Naive B cell (primary cell): ENCODE results near the gene TCF4. TPM values are rescaled to one million over a fixed set of nuclear protein-coding genes. Genes with fewer than 3 reads are reported as not detected.

Experiments
- ATAC-seq, 2 donors: fragments of 150-1000 bp; cut with Tn5 transposase; 2 replicates each; pipeline ENCODE4 v1.10.0; 2021; ENCODE audit warnings: low read depth in 2 of 2, mild to moderate bottlenecking in 2 of 2, moderate library complexity in 2 of 2
- DNase-seq: peaks from one replicate; pipeline ENCODE4 v3.0.0; 2022
- H3K27ac Mint-ChIP-seq, 6 donors: one replicate each; pipeline ENCODE4 v1.8.0; 2020 to 2022; ENCODE audit warnings: mild to moderate bottlenecking in 6 of 6, mixed read lengths in 6 of 6, moderate library complexity in 5 of 6, inconsistent platforms in 2 of 6
- H3K27me3 Mint-ChIP-seq, 3 donors: one replicate each; pipeline ENCODE4 v1.8.0; 2021 to 2022; ENCODE audit warnings: mixed read lengths in 3 of 3, mild to moderate bottlenecking in 1 of 3
- H3K36me3 Mint-ChIP-seq, 2 donors: one replicate each; pipeline ENCODE4 v1.8.0; 2020 to 2022; ENCODE audit warnings: mixed read lengths in 2 of 2, inconsistent platforms in 1 of 2, mild to moderate bottlenecking in 1 of 2
- H3K4me1 Mint-ChIP-seq, 3 donors: one replicate each; pipeline ENCODE4 v1.8.0; 2020 to 2022; ENCODE audit warnings: mixed read lengths in 3 of 3, inconsistent platforms in 1 of 3, mild to moderate bottlenecking in 1 of 3, moderate library complexity in 1 of 3
- H3K4me3 Mint-ChIP-seq, 8 donors: one replicate each; pipeline ENCODE4 v1.8.0; 2020 to 2022; ENCODE audit warnings: mild to moderate bottlenecking in 8 of 8, mixed read lengths in 8 of 8, moderate library complexity in 8 of 8, inconsistent platforms in 2 of 8
- H3K9me3 Mint-ChIP-seq, 7 donors: one replicate each; pipeline ENCODE4 v1.8.0; 2020 to 2022; ENCODE audit warnings: mixed read lengths in 7 of 7, mild to moderate bottlenecking in 5 of 7, inconsistent platforms in 2 of 7, moderate library complexity in 1 of 7
- polyA plus RNA-seq, 6 donors: library from polyadenylated mRNA; unstranded; fragments of 300-500 nt; fragmentation: Illumina TruSeq; gene quantifications; one replicate each; pipeline ENCODE4 v1.2.3, GENCODE V29; 2021; ENCODE audit warnings: low read depth in 6 of 6

The TCF4 gene
- polyA plus RNA-seq, 6 donors from 2014 or later = 199 to 274 (median 217) TPM

GRCh38 chr18:55337908-55338521 lies 250.0 kb downstream of the TCF4 start:
- Mint-ChIP-seq H3K36me3 (no peaks in the 10 kb centered on the region), H3K9me3 (no peaks in the 10 kb centered on the region), H3K27me3 (no peaks in the 10 kb centered on the region), H3K4me1 (peaks cover 22 to 29% (median 22%) of the 10 kb centered on the region in 3 donors), H3K27ac (peak overlapping the region; percentile 64 to 93 (median 90)), H3K4me3 (peak overlapping the region; percentile 63 to 92 (median 86))
- ATAC-seq (peak; percentile 86 to 87), DNase-seq (peak; percentile 46)

DNA sequence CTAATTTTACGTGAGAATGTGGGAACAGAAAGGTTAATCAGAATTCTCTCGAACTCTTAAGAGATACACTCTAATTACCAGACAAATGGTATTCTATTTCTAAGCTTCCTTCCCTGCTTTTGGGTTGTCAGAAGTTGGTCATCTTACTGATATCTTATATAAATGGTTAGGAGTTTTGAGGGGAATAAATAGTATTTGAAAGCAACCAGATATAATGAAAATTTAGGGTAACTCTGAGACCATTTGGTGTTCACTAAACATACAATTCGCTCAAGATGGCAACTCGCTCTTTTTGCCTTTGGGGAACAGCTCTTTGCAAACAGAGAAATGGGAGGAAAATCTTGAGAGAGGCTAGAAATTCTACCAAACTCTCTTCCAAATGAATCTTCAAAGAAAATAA lies 250.9 kb downstream of the TCF4 start:
- H3K27me3 Mint-ChIP-seq = no peaks in the 10 kb centered on the region

GRCh38 chr18:55336438-55337100 lies 251.4 kb downstream of the TCF4 start:
- no peaks in the 10 kb centered on the region for H3K36me3 Mint-ChIP-seq
- ATAC-seq (no peak), DNase-seq (no peak)
- H3K27me3 Mint-ChIP-seq = no peaks in the 10 kb centered on the region
- H3K4me1 Mint-ChIP-seq = peaks cover 22 to 29% (median 26%) of the 10 kb centered on the region in 3 donors
- H3K27ac Mint-ChIP-seq = peak overlapping the region in 1 of 6 donors; percentile 2
- H3K9me3 Mint-ChIP-seq = no peaks in the 10 kb centered on the region
- H3K4me3 Mint-ChIP-seq = no peak overlapping the region

More for the DNA sequence above, 250.9 kb downstream of the TCF4 start:
- no peaks in the 10 kb centered on the region for H3K9me3 Mint-ChIP-seq
- H3K27ac Mint-ChIP-seq = peak overlapping the region; percentile 22 to 93 (median 90)
- DNase-seq (no peak), ATAC-seq (no peak)
- H3K4me1 Mint-ChIP-seq = peaks cover 22 to 29% (median 22%) of the 10 kb centered on the region in 3 donors
- H3K36me3 Mint-ChIP-seq = no peaks in the 10 kb centered on the region
- peak overlapping the region in 3 of 8 donors; percentile 63 to 92 (median 92) for H3K4me3 Mint-ChIP-seq

GRCh38 chr18:55334875-55335274 lies 253.1 kb downstream of the TCF4 start:
- H3K9me3 Mint-ChIP-seq = no peaks in the 10 kb centered on the region
- H3K36me3 Mint-ChIP-seq = no peaks in the 10 kb centered on the region
- H3K4me1 Mint-ChIP-seq = peaks cover 20 to 35% (median 33%) of the 10 kb centered on the region in 3 donors
- H3K4me3 Mint-ChIP-seq = no peak overlapping the region
- H3K27ac Mint-ChIP-seq = no peak overlapping the region
- ATAC-seq (no peak), DNase-seq (no peak)
- no peaks in the 10 kb centered on the region for H3K27me3 Mint-ChIP-seq

- ATAC-seq (no peak), DNase-seq (no peak)
- Mint-ChIP-seq H3K4me3 (no peak overlapping the region), H3K27me3 (no peaks in the 10 kb centered on the region), H3K9me3 (no peaks in the 10 kb centered on the region), H3K4me1 (peaks cover 20 to 37% (median 33%) of the 10 kb centered on the region in 3 donors), H3K36me3 (no peaks in the 10 kb centered on the region), H3K27ac (no peak overlapping the region)
These were observed 256.7 kb downstream of the TCF4 start for GRCh38 chr18:55331301-55331700.

- Mint-ChIP-seq H3K4me1 (peaks cover 33 to 55% (median 53%) of the 10 kb centered on the region in 3 donors), H3K27ac (peak overlapping the region; percentile 56 to 89 (median 76)), H3K36me3 (no peaks in the 10 kb centered on the region)
These were observed 259.7 kb downstream of the TCF4 start for GRCh38 chr18:55328301-55328700.

DNA sequence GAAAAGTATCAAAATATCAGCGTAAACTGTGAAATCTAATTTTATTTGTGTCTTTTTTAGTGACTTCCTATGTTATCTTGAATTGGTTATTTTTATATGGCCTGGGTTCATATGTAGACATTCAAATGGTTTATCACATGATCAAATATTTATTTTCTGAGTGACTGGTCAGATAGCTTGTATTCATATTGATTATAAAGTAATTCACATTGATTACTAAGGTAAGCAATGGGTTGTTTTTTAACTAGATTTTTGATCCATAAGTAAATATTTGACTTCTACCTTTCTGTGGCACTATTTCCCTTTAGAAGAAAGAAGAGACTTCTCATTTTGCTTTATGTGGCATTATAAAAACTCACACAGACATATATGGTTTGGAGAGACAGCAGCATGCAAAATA lies 260.5 kb downstream of the TCF4 start:
- Mint-ChIP-seq H3K4me1 (peaks cover 37 to 60% (median 58%) of the 10 kb centered on the region in 3 donors), H3K36me3 (no peaks in the 10 kb centered on the region), H3K27me3 (no peaks in the 10 kb centered on the region), H3K27ac (peak overlapping the region in 3 of 6 donors; percentile 49 to 84 (median 54)), H3K4me3 (peak overlapping the region in 3 of 8 donors; percentile 9 to 77 (median 65)), H3K9me3 (no peaks in the 10 kb centered on the region)
- DNase-seq (no peak), ATAC-seq (no peak)

More at GRCh38 chr18:55328301-55328700, 259.7 kb downstream of the TCF4 start:
- Mint-ChIP-seq H3K4me3 (peak overlapping the region; percentile 3 to 81 (median 64)), H3K27me3 (no peaks in the 10 kb centered on the region), H3K9me3 (no peaks in the 10 kb centered on the region)
- no peak for DNase-seq
- ATAC-seq = peak; percentile 83 to 85

- Mint-ChIP-seq H3K4me1 (peaks cover 37 to 58% (median 52%) of the 10 kb centered on the region in 3 donors), H3K4me3 (peak overlapping the region in 2 of 8 donors; percentile 0 to 53), H3K27ac (peak overlapping the region in 2 of 6 donors; percentile 15 to 82), H3K36me3 (peaks cover 4 to 8% of the 10 kb centered on the region in 2 donors), H3K9me3 (no peaks in the 10 kb centered on the region), H3K27me3 (no peaks in the 10 kb centered on the region)
- DNase-seq = no peak
- no peak for ATAC-seq
These were observed 261.9 kb downstream of the TCF4 start for GRCh38 chr18:55326134-55326533.

- Mint-ChIP-seq H3K27ac (peak overlapping the region in 5 of 6 donors; percentile 2 to 96 (median 51)), H3K27me3 (no peaks in the 10 kb centered on the region), H3K4me3 (peak overlapping the region in 7 of 8 donors; percentile 19 to 98 (median 61)), H3K4me1 (peaks cover 42 to 62% (median 57%) of the 10 kb centered on the region in 3 donors), H3K36me3 (peaks cover 4 to 14% of the 10 kb centered on the region in 2 donors), H3K9me3 (no peaks in the 10 kb centered on the region)
- ATAC-seq (no peak), DNase-seq (no peak)
These were observed 263.8 kb downstream of the TCF4 start for GRCh38 chr18:55324166-55324565.

- no peak for ATAC-seq
- H3K4me1 Mint-ChIP-seq = peaks cover 45 to 62% (median 55%) of the 10 kb centered on the region in 3 donors
These were observed 264.7 kb downstream of the TCF4 start for GRCh38 chr18:55323051-55323994.

DNA sequence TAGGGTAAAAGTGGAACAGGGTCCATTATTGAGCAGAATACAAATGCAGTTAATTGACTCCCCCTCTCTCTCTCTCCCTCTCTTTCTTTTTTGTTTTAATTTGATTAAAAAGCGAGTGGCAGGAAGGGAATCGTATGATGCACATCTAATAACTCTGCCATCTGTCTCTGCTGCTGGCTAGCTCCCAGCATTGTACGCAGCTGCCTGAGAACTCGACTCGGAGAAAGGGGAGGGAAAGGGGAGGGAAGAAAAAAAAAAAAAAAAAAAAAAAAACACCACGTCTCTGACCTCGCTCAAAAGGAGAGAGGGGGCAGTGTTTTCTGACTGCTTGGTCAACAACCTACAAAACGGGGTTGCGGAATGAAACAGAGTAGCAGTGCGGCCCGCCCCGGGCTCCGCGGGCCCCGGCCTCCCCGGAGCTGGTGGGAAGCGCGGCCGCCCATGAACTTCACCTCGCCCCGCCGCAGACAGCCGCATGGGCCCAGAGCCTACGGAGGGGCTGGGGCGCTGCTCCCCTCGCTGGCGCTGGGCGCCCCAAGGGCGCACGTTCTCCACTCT lies 265.7 kb downstream of the TCF4 start:
- peaks cover 4 to 14% of the 10 kb centered on the region in 2 donors for H3K36me3 Mint-ChIP-seq
- H3K9me3 Mint-ChIP-seq = no peaks in the 10 kb centered on the region
- peak overlapping the region; percentile 93 to 97 (median 96) for H3K27ac Mint-ChIP-seq
- peak; percentile 69 to 72 for ATAC-seq
- peaks cover 35 to 61% (median 54%) of the 10 kb centered on the region in 3 donors for H3K4me1 Mint-ChIP-seq
- H3K27me3 Mint-ChIP-seq = no peaks in the 10 kb centered on the region
- peak; percentile 73 for DNase-seq
- H3K4me3 Mint-ChIP-seq = peak overlapping the region; percentile 95 to 98 (median 98)

More at GRCh38 chr18:55323051-55323994, 264.7 kb downstream of the TCF4 start:
- peaks cover 4 to 14% of the 10 kb centered on the region in 2 donors for H3K36me3 Mint-ChIP-seq
- H3K9me3 Mint-ChIP-seq = no peaks in the 10 kb centered on the region
- no peaks in the 10 kb centered on the region for H3K27me3 Mint-ChIP-seq
- no peak for DNase-seq
- peak overlapping the region; percentile 34 to 96 (median 90) for H3K27ac Mint-ChIP-seq
- peak overlapping the region; percentile 95 to 98 (median 98) for H3K4me3 Mint-ChIP-seq

- peaks cover 38 to 60% (median 56%) of the 10 kb centered on the region in 3 donors for H3K4me1 Mint-ChIP-seq
- peak; percentile 74 to 77 for ATAC-seq
- H3K36me3 Mint-ChIP-seq = peaks cover 4 to 14% of the 10 kb centered on the region in 2 donors
- H3K4me3 Mint-ChIP-seq = peak overlapping the region; percentile 95 to 98 (median 98)
- H3K27me3 Mint-ChIP-seq = no peaks in the 10 kb centered on the region
- no peaks in the 10 kb centered on the region for H3K9me3 Mint-ChIP-seq
- DNase-seq = peak; percentile 84
- H3K27ac Mint-ChIP-seq = peak overlapping the region; percentile 93 to 97 (median 96)
These were observed 266.5 kb downstream of the TCF4 start for GRCh38 chr18:55321265-55322177.
